ENCODE results near the gene FGG. TPM values are rescaled to one million over a fixed set of nuclear protein-coding genes. Genes with fewer than 3 reads are reported as not detected.

FGG gene
- total and polyA plus RNA-seq, 2 donors (not counting 3 experiments of a cell fraction or from before 2014, with no cell fraction given) = not detected

DNA sequence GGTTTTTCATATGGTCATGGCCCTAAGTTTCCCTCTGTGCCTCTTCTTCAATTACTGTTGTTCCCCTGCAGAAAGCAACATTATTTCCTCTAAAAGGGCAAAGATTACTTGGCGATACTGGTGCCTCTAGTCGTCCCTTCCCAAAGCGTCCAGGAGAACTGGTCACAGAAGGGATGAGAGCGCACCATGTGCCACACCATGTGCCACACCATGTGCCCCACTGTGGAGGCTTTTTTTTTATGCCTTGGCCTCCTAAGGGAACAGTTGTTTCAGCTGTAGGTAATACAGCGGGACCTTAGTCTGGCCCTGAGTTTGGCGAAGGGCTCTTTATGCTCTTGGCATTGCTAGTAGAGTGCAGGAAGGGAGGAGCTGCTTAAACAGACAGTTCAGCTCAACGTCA is 11.5 kb upstream of the FGG start:
- Histone ChIP-seq H3K9me1 (replicated peaks; ENCODE audit: control insufficient read depth, extremely low read depth, insufficient read depth, low read length) (no peaks in the 10 kb centered on the region), H3K36me3 (ENCODE audit: control insufficient read depth in 2 of 2, extremely low read depth in 1 of 2, insufficient read depth in 2 of 2, low read length in 2 of 2) (no peaks in the 10 kb centered on the region), H3K79me2 (ENCODE audit: control insufficient read depth, insufficient read depth, low read length) (no peaks in the 10 kb centered on the region), H3K9me3 (replicated peaks; ENCODE audit: control insufficient read depth, insufficient read depth, low read length) (no peaks in the 10 kb centered on the region), H3K27me3 (ENCODE audit: control insufficient read depth in 2 of 2, insufficient read depth in 2 of 2, low read length in 2 of 2) (peaks cover 16 to 20% of the 10 kb centered on the region in 2 experiments), H3K4me2 (ENCODE audit: insufficient read depth, low read length) (no peak overlapping the region), H4K20me1 (replicated peaks; ENCODE audit: control insufficient read depth, extremely low read depth, insufficient read depth, low read length) (no peaks in the 10 kb centered on the region), H3K4me1 (ENCODE audit: control insufficient read depth, extremely low read depth, insufficient read depth, low read length) (no peaks in the 10 kb centered on the region), H3K27ac (ENCODE audit: insufficient read depth, low read depth, low read length) (no peak overlapping the region), H3K4me3 (replicated peaks in 1 of 3; ENCODE audit: insufficient read depth in 1 of 3, low read depth in 1 of 3, low read length in 3 of 3) (no peak overlapping the region), H2AFZ (ENCODE audit: low read depth, low read length) (no peak overlapping the region), H3K9ac (replicated peaks; ENCODE audit: extremely low read depth, insufficient read depth, low read length) (no peak overlapping the region)
- ChIA-PET POLR2A (no interaction called here), CTCF (interaction anchor here (1.1 to 4.8 kb wide), 8 partner anchors 11 to 74 kb away, joined by 3 to 46 read pairs (median 5); partner anchors contain the start of genes FGG and PLRG1)
- intact Hi-C loops (cut with micrococcal nuclease) (no loop called here), dilution Hi-C loops (cut with MboI; ENCODE audit: extremely low pct_ligation_motif_present, low sequenced_read_pairs) (no loop called here)
- BruUV-seq (replicated peaks) = no TSS peak
- DNase-seq (ENCODE audit: low read depth, low spot score) (no peak), FAIRE-seq (no peak)
- TF ChIP-seq POLR2A (IDR thresholded peaks at IDR 0.05; ENCODE audit: low read depth, low read length) (no peak), MYC (IDR thresholded peaks at IDR 0.05; ENCODE audit: low read depth, low read length) (no peak), GATA2 (IDR thresholded peaks at IDR 0.05; ENCODE audit: insufficient read depth, insufficient read length, low read depth, low read length) (no peak), EZH2 (IDR thresholded peaks at IDR 0.05; ENCODE audit: borderline replicate concordance, low read depth, low read length, severe bottlenecking) (no peak), POLR2AphosphoS5 (IDR thresholded peaks at IDR 0.05; ENCODE audit: insufficient read depth, low read depth, low read length) (no peak), FOS (IDR thresholded peaks at IDR 0.05; ENCODE audit: borderline replicate concordance, insufficient read depth, low read length) (no peak), JUN (IDR thresholded peaks at IDR 0.05; ENCODE audit: borderline replicate concordance, insufficient read depth, insufficient read length, low read depth) (no peak), CTCF (IDR thresholded peaks at IDR 0.05; ENCODE audit: extremely low read depth in 1 of 2, insufficient read depth in 1 of 2, low read depth in 1 of 2, low read length in 2 of 2) (no peak), MAX (IDR thresholded peaks at IDR 0.05; ENCODE audit: insufficient read depth, insufficient read length) (no peak)
